Ascending aorta (tissue), 2 donors: ENCODE data around the gene SCGB1A1. TPM values are rescaled to one million over a fixed set of nuclear protein-coding genes. Genes with fewer than 3 reads are reported as not detected.

Experiments
- DNase-seq, 2 donors: peaks; one replicate each; pipeline ENCODE4 v3.0.0-alpha.2; 2019; ENCODE audit warnings: low spot score in 2 of 2
- H3K27ac ChIP-seq, 2 donors: fragments of 200-600 bp; sonication (generic); one replicate each; pipeline ENCODE4 v1.5.1; 2016 to 2017; ENCODE audit warnings: mild to moderate bottlenecking in 1 of 2
- H3K27me3 ChIP-seq: fragments of 200-600 bp; sonication (generic); one replicate; pipeline ENCODE4 v1.5.1; 2017
- H3K36me3 ChIP-seq, 2 donors: fragments of 200-600 bp; sonication (generic); one replicate each; pipeline ENCODE4 v1.5.1; 2016
- H3K4me1 ChIP-seq, 2 donors: fragments of 200-600 bp; sonication (generic); one replicate each; pipeline ENCODE4 v1.5.1; 2016 to 2017; ENCODE audit warnings: mild to moderate bottlenecking in 1 of 2
- H3K4me3 ChIP-seq, 2 donors: fragments of 200-600 bp; sonication (generic); one replicate each; pipeline ENCODE4 v1.5.1; 2016 to 2017; ENCODE audit warnings: mild to moderate bottlenecking in 1 of 2
- H3K9me3 ChIP-seq, 2 donors: fragments of 200-600 bp; sonication (generic); one replicate each; pipeline ENCODE4 v1.5.1; 2016
- intact Hi-C: fragments of 100-400 bp; cut with DNase I; formaldehyde crosslinking; loops from one replicate; pipeline ENCODE4 v1.15.1; 2023
- total RNA-seq: library from RNA; depleted of rRNA; stranded (reverse); fragments of >200 nt; gene quantifications from one replicate; pipeline ENCODE4 v1.1.0, GENCODE V29; 2016
- TF ChIP-seq, protein P1 (sequence below), 3 experiments: fragments of 200-600 bp in 2 of 3; fragments of 450-650 bp in 1 of 3; sonication (generic) in 2 of 3; IDR thresholded peaks; one replicate each; pipeline ENCODE4 v1.5.1; 2016 to 2019; ENCODE audit warnings: antibody characterized with exemption in 3 of 3, mild to moderate bottlenecking in 1 of 3, moderate library complexity in 1 of 3

SCGB1A1 gene
- total RNA-seq, 1 donor from 2014 or later: not detected

DNA sequence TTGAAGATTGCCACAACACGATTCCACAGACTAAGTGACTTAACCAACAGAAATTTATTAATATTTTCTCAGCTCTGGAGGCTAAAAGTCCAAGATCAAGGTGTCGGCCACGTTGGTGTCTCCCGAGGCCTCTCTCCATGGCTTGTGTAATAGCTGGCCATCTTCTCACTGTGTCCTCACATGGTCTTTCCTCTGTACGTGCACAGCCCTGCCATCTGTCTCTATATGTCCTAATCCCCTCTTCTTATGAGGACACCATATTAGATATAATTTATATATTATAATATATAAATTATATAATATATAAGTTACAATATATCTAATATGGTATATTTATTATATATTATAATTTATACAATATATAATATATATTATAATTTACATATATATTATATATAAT, 25.1 kb upstream of the SCGB1A1 start:
- H3K36me3 ChIP-seq: no peaks in the 10 kb centered on the region
- no peak overlapping the region for H3K27ac ChIP-seq
- H3K4me3 ChIP-seq: no peak overlapping the region
- intact Hi-C loops: loop anchor here (2.0 kb wide), 1 partner anchor 31 kb away; no protein-coding TSS in a partner anchor
- DNase-seq: no peak
- no peaks in the 10 kb centered on the region for H3K27me3 ChIP-seq
- no peaks in the 10 kb centered on the region for H3K9me3 ChIP-seq
- peaks cover 9 to 15% of the 10 kb centered on the region in 2 donors for H3K4me1 ChIP-seq
- TF ChIP-seq, protein P1, sequence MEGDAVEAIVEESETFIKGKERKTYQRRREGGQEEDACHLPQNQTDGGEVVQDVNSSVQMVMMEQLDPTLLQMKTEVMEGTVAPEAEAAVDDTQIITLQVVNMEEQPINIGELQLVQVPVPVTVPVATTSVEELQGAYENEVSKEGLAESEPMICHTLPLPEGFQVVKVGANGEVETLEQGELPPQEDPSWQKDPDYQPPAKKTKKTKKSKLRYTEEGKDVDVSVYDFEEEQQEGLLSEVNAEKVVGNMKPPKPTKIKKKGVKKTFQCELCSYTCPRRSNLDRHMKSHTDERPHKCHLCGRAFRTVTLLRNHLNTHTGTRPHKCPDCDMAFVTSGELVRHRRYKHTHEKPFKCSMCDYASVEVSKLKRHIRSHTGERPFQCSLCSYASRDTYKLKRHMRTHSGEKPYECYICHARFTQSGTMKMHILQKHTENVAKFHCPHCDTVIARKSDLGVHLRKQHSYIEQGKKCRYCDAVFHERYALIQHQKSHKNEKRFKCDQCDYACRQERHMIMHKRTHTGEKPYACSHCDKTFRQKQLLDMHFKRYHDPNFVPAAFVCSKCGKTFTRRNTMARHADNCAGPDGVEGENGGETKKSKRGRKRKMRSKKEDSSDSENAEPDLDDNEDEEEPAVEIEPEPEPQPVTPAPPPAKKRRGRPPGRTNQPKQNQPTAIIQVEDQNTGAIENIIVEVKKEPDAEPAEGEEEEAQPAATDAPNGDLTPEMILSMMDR (IDR thresholded peaks at IDR 0.05): no peak

DNA sequence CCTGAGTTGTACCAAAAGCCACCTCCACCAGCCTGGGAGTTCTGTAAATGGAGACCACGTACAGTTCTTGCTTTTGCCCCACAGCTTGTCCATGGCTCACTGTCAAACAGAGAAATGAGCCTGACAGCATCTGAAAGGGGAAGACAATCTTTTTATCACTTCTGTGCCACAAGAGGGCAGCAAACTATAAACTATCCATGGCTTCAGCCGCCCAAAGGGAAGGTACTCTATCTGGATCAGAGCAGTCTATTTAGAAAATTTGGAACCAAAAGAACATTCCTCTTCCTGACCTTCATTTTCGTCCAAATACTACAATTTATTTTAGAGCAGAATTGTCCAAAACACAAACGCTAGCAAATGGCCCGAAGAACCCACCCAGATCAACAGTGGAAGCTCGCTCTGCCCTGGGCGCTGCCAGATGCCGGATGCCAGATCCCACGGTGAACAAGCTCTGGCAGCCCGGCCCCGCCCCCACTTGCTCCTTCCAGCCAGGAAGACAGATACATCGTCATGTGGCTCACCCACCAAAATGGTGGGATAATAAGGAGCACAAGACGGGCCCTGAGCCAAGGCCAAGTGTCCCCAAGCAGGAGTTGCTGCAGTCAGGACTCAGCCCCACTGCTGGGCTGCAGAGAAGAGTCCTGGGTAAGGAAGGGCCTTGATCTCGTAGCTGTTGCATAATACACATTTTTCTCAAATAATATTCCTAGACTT, 23.9 kb upstream of the SCGB1A1 start:
- DNase-seq: peak; percentile 24 to 89
- H3K4me3 ChIP-seq: peak overlapping the region; percentile 44 to 58
- H3K27me3 ChIP-seq: no peaks in the 10 kb centered on the region
- intact Hi-C loops: loop anchor here (1.0 to 2.0 kb wide), 4 partner anchors 30 to 299 kb away; no protein-coding TSS in a partner anchor
- H3K27ac ChIP-seq: peak overlapping the region; percentile 56 to 58
- TF ChIP-seq, protein P1 (IDR thresholded peaks at IDR 0.05): peak; percentile 67 to 77 (median 69)
- H3K36me3 ChIP-seq: no peaks in the 10 kb centered on the region
- peaks cover 20 to 27% of the 10 kb centered on the region in 2 donors for H3K4me1 ChIP-seq
- no peaks in the 10 kb centered on the region for H3K9me3 ChIP-seq

DNA sequence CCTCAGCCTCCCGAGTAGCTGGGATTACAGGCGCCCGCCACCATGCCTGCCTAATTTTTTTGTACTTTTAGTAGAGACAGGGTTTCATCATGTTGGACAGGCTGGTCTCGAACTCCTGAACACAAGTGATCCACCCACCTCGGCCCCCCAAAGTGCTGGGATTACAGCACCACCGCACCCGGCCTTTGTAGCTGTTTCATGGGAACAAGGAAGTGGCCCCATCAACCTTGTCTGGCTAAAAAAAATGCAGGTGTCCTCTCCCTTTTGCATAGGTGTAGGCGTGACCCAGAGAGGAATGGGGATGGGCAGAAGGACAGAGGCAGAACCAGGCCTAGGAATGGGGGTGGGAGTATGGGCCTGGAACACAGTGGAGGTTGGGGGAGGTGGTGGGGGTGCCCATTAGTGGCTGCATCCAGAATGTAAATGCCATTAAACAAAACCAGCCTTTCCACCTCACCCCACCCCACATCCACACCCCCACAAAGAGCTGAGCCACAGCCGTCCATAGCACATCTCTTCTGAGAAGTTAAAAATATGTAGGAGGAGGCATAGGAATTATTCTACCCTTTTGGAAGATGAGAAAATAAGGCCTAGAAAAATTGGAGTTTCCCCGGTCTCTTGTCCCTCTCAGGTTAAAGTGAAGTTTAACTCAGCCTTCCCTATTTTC, 22.8 kb upstream of the SCGB1A1 start:
- Histone ChIP-seq H3K4me1 (peaks cover 28 to 38% of the 10 kb centered on the region in 2 donors), H3K27ac (peak overlapping the region; percentile 16 to 40), H3K27me3 (no peaks in the 10 kb centered on the region), H3K4me3 (no peak overlapping the region), H3K9me3 (no peaks in the 10 kb centered on the region), H3K36me3 (no peaks in the 10 kb centered on the region)
- TF ChIP-seq, protein P1 (IDR thresholded peaks at IDR 0.05): no peak
- intact Hi-C loops: loop anchor here (1.0 to 2.0 kb wide), 4 partner anchors 29 to 298 kb away; no protein-coding TSS in a partner anchor
- DNase-seq: no peak

DNA sequence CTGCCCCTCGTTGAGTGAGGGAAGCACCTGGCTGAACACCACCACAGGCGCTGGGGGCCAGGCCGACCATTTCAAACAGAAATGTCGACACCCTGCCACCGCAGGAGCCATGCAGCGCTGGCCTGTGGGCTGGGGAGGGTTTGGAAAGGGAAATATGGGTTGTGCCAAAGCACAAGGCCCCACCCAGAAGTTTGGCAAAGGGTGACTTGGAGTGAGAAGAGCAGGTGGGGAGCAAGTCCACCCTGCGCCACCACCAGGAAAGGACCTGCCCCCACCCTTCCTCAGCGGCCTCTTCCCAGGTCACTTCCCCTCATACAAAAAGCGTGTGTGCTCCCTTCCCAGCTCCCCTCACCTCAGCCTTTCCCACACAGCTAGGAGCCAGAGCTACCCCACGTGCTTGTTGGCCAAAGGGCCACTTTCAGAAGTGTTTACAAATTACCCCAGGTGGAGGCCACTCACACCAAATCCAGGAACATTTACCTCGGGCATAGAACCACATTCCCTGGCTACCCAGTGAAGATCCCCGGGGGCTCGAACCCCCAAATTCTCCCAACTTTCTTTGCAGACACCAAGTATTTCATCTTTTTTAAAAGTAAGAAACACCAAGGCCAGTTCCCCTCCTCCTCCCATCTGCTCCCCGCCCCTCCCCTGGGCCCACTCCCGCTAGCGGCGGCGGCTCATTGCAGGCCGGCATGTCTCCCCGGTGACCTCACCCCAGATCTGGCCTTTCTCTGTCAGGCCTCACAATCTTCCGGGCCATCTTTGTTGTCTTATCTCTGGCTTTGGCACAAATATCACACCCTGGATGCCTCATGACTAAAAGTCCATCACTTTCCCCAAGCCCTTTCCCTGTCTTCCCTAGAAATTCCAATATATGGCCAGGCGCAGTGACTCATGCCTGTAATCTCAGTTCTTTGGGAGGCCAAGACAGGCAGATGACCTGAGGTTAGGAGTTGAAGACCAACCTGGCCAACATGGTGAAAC, 20.5 kb upstream of the SCGB1A1 start:
- no peak overlapping the region for H3K4me3 ChIP-seq
- H3K4me1 ChIP-seq: peaks cover 45 to 60% of the 10 kb centered on the region in 2 donors
- peak in 1 of 2 donors; percentile 67 for DNase-seq
- intact Hi-C loops: no loop called here
- TF ChIP-seq, protein P1 (IDR thresholded peaks at IDR 0.05): no peak
- no peaks in the 10 kb centered on the region for H3K36me3 ChIP-seq
- peak overlapping the region; percentile 87 for H3K27ac ChIP-seq
- H3K9me3 ChIP-seq: no peaks in the 10 kb centered on the region
- H3K27me3 ChIP-seq: no peaks in the 10 kb centered on the region

DNA sequence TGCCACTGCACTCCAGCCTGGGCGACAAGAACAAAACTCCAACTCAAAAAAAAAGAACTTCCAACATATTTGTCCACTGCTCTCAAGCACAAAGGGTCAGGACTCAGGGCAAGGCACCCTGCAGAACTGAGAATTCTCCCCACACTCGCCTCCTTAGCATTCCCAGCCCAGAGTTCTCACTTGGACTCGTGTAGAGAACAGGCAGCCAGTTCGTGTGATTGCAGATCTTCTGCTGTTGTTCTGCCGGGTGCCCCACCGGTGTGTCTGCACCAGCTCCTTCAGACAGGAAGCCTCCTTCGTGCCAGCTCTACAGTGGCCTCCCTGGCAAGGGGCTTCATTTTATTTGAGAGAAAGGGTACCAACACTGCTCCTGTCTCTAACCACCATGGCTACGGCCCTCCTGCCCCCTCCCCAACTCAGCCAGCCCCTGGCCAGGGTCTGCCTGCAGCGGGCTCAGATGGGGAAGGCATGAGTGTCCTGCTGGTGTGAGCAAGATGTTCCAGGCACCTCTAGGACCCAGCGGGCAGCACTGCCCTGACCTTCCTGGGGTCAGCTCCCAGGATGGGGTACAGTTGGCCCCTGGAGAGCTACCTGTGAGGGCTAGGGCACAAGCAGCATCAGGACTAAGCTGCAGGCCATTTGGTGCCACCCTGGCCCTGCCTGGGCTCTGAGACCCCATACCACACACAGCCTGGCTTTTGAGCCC, 19.5 kb upstream of the SCGB1A1 start:
- TF ChIP-seq, protein P1 (IDR thresholded peaks at IDR 0.05): no peak
- H3K27ac ChIP-seq: peak overlapping the region; percentile 87
- intact Hi-C loops: no loop called here
- H3K4me1 ChIP-seq: peaks cover 45 to 63% of the 10 kb centered on the region in 2 donors
- no peaks in the 10 kb centered on the region for H3K9me3 ChIP-seq
- DNase-seq: no peak
- no peaks in the 10 kb centered on the region for H3K27me3 ChIP-seq
- H3K36me3 ChIP-seq: no peaks in the 10 kb centered on the region
- no peak overlapping the region for H3K4me3 ChIP-seq
